Panc1 (cell line): Measurements from ENCODE around the gene PPP1R9B. TPM values are rescaled to one million over a fixed set of nuclear protein-coding genes. Genes with fewer than 3 reads are reported as not detected.

ENCODE experiments used
- ATAC-seq: fragments of 200-7000 bp; cut with Tn5 transposase; 2 replicates; pipeline ENCODE4 v1.9.1; 2020; ENCODE audit warnings: mild to moderate bottlenecking, moderate library complexity
- BruUV-seq: library from RNA; stranded (reverse); fragments of 400-500 nt; replicated peaks from 2 replicates; lab custom pipeline; 2021; lab: Mats Ljungman, UMichigan
- CTCF ChIA-PET: fragments of 300-600 bp; sonication (Branson Sonifier 250); formaldehyde crosslinking; loops from one replicate; lab custom pipeline; 2022; ENCODE audit warnings: antibody characterized with exemption; lab: Charles Lee
- POLR2A ChIA-PET: fragments of 300-600 bp; sonication (Branson Sonifier 250); formaldehyde crosslinking; loops from one replicate; lab custom pipeline; 2022; ENCODE audit warnings: antibody characterized with exemption; lab: Charles Lee
- DNase-seq: peaks from one replicate; pipeline ENCODE4 v3.0.0-alpha.2; 2010; ENCODE audit warnings: low read depth, low spot score
- H3K27ac ChIP-seq: 2 replicates; pipeline ENCODE4 v1.5.1; 2011; ENCODE audit warnings: mild to moderate bottlenecking, low read length, inconsistent platforms
- H3K27me3 ChIP-seq: fragments of 200-500 bp; sonication (Bioruptor generic); 2 replicates; pipeline ENCODE4 v1.6.0; 2014; ENCODE audit warnings: low read length, inconsistent platforms; ENCODE audit not compliant: control insufficient read depth, insufficient read depth
- H3K36me3 ChIP-seq: fragments of 200-500 bp; sonication (Bioruptor generic); 2 replicates; pipeline ENCODE4 v1.5.1; 2014; ENCODE audit warnings: inconsistent platforms, mild to moderate bottlenecking, low read length, moderate library complexity; ENCODE audit not compliant: control insufficient read depth, insufficient read depth
- H3K4me1 ChIP-seq: 2 replicates; pipeline ENCODE4 v1.5.1; 2011; ENCODE audit warnings: inconsistent platforms, mild to moderate bottlenecking, low read length, moderate library complexity; ENCODE audit not compliant: control insufficient read depth, insufficient read depth
- H3K4me3 ChIP-seq, 2 experiments: 2 replicates each; pipeline ENCODE4 v1.5.1; 2011 to 2012; ENCODE audit warnings: low read depth in 2 of 2, low read length in 2 of 2, mild to moderate bottlenecking in 2 of 2, inconsistent platforms in 1 of 2, moderate library complexity in 1 of 2
- H3K9me3 ChIP-seq: fragments of 200-500 bp; sonication (Bioruptor generic); 2 replicates; pipeline ENCODE4 v1.5.1; 2014; ENCODE audit warnings: low read depth, mild to moderate bottlenecking, inconsistent platforms, low read length, moderate library complexity; ENCODE audit not compliant: control insufficient read depth, insufficient read depth
- POLR2AphosphoS5 ChIP-seq: IDR thresholded peaks from 2 replicates; pipeline ENCODE4 v1.6.1; 2012; ENCODE audit warnings: mild to moderate bottlenecking, low read depth, low read length, moderate library complexity
- SIN3A ChIP-seq: IDR thresholded peaks from 2 replicates; pipeline ENCODE4 v1.6.1; 2012; ENCODE audit warnings: low read depth, mild to moderate bottlenecking, low read length, moderate library complexity, borderline replicate concordance; ENCODE audit not compliant: insufficient read depth
- TCF7L2 ChIP-seq: IDR thresholded peaks from 2 replicates; pipeline ENCODE4 v1.6.1; 2011; ENCODE audit warnings: mild to moderate bottlenecking, low read depth, low read length, inconsistent platforms
- in situ Hi-C: cut with HindIII; loops from 2 replicates; pipeline ENCODE4 v1.10.0; 2016; ENCODE audit warnings: low sequenced_read_pairs, low pct_unique_long_range_greater_than_20kb
- intact Hi-C: fragments of 100-400 bp; cut with micrococcal nuclease; formaldehyde crosslinking; loops from one replicate; pipeline ENCODE4 v1.10.0; 2022; ENCODE audit not compliant: unreplicated experiment
- total RNA-seq: library from RNA; stranded (reverse); gene quantifications from one replicate; pipeline ENCODE4 v1.2.1, GENCODE V29; 2021; ENCODE audit not compliant: unreplicated experiment
- TF ChIP-seq, protein P1 (sequence below), 2 experiments: IDR thresholded peaks; 2 replicates each; pipeline ENCODE4 v1.6.1; 2011 to 2012; ENCODE audit warnings: low read depth in 2 of 2, control low read depth in 1 of 2, low read length in 1 of 2, mild to moderate bottlenecking in 1 of 2, moderate library complexity in 1 of 2; ENCODE audit not compliant: insufficient read depth in 1 of 2
- TF ChIP-seq, protein P2 (sequence below): fragments of 450-650 bp; IDR thresholded peaks from 2 replicates; pipeline ENCODE4 v1.5.1; 2017; ENCODE audit warnings: mild to moderate bottlenecking

Gene PPP1R9B
- total RNA-seq, 1 experiment from 2014 or later = 114 TPM

DNA sequence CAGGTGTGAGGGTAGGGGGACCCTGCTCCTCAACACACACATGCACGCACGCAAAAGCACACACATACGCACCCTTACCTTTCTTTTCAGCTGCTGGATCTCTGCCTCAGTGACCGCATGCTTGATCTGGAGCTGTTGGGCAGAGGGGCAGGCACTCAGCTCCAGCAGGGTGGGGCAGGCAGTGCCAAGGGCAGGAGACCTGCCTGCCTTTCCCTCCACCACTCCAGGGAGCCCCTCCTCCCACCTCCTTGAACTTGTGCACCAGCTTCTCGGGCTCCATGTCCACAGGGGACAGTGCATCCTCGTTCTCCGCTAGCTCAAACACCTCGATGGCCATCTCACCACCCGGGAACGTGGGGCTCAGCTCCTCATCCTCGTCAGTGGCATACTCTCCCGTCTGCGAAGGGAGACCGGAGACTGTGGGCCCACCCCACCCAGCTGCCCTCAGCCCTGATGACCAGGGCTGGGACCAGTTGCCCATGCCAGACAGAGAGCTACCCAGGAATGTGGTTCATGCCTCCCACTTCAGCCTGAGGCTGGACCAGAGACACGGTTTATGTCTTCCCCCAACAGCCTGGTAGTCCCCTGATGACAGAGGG is 11.2 kb downstream of the PPP1R9B start:
- TF ChIP-seq, protein P1, sequence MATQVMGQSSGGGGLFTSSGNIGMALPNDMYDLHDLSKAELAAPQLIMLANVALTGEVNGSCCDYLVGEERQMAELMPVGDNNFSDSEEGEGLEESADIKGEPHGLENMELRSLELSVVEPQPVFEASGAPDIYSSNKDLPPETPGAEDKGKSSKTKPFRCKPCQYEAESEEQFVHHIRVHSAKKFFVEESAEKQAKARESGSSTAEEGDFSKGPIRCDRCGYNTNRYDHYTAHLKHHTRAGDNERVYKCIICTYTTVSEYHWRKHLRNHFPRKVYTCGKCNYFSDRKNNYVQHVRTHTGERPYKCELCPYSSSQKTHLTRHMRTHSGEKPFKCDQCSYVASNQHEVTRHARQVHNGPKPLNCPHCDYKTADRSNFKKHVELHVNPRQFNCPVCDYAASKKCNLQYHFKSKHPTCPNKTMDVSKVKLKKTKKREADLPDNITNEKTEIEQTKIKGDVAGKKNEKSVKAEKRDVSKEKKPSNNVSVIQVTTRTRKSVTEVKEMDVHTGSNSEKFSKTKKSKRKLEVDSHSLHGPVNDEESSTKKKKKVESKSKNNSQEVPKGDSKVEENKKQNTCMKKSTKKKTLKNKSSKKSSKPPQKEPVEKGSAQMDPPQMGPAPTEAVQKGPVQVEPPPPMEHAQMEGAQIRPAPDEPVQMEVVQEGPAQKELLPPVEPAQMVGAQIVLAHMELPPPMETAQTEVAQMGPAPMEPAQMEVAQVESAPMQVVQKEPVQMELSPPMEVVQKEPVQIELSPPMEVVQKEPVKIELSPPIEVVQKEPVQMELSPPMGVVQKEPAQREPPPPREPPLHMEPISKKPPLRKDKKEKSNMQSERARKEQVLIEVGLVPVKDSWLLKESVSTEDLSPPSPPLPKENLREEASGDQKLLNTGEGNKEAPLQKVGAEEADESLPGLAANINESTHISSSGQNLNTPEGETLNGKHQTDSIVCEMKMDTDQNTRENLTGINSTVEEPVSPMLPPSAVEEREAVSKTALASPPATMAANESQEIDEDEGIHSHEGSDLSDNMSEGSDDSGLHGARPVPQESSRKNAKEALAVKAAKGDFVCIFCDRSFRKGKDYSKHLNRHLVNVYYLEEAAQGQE (IDR thresholded peaks at IDR 0.05; ENCODE audit: insufficient read depth in 1 of 2, low read depth in 2 of 2, low read length in 1 of 2) = no peak
- no peak for TF ChIP-seq SIN3A
- no peak for TF ChIP-seq POLR2AphosphoS5
- no peak for TF ChIP-seq TCF7L2
- TF ChIP-seq, protein P2, sequence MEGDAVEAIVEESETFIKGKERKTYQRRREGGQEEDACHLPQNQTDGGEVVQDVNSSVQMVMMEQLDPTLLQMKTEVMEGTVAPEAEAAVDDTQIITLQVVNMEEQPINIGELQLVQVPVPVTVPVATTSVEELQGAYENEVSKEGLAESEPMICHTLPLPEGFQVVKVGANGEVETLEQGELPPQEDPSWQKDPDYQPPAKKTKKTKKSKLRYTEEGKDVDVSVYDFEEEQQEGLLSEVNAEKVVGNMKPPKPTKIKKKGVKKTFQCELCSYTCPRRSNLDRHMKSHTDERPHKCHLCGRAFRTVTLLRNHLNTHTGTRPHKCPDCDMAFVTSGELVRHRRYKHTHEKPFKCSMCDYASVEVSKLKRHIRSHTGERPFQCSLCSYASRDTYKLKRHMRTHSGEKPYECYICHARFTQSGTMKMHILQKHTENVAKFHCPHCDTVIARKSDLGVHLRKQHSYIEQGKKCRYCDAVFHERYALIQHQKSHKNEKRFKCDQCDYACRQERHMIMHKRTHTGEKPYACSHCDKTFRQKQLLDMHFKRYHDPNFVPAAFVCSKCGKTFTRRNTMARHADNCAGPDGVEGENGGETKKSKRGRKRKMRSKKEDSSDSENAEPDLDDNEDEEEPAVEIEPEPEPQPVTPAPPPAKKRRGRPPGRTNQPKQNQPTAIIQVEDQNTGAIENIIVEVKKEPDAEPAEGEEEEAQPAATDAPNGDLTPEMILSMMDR = no peak
- no peaks in the 10 kb centered on the region for H3K27me3 ChIP-seq
- no TSS peak for BruUV-seq
- H3K27ac ChIP-seq = no peak overlapping the region
- H3K9me3 ChIP-seq = no peaks in the 10 kb centered on the region
- intact Hi-C loops (no loop called here), in situ Hi-C loops (no loop called here)
- no peak overlapping the region for H3K4me3 ChIP-seq
- H3K4me1 ChIP-seq = peaks cover 7% of the 10 kb centered on the region
- CTCF ChIA-PET = no interaction called here
- peaks cover 25% of the 10 kb centered on the region for H3K36me3 ChIP-seq
- POLR2A ChIA-PET = interaction anchor here (0.6 to 1.2 kb wide), 3 partner anchors 11 to 108 kb away, joined by 3 to 15 read pairs (median 12); partner anchors contain the start of gene PPP1R9B
- ATAC-seq (no peak), DNase-seq (no peak)

DNA sequence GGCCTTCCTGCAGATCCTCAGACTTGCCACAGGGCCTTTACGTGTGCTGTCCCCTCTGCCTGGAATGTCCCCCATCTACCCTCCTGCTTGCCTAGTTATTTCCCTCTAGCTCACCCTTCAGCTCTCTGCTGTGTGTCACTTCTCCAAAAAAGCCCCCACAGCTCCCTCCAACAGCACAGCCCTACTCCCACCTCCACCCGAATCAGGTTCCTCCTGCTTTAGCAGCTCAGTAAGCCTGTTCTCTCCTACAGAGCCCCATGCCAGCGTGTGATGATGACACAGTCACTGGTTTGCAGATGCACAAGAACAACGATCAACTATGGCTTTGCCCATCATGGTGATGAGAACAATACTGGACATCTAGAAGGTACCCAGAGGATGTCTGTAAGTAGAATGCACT is 13.4 kb downstream of the PPP1R9B start:
- no peak overlapping the region for H3K27ac ChIP-seq
- no peaks in the 10 kb centered on the region for H3K9me3 ChIP-seq
- DNase-seq (no peak), ATAC-seq (no peak)
- POLR2A ChIA-PET = no interaction called here
- BruUV-seq = no TSS peak
- no peak for TF ChIP-seq SIN3A
- TF ChIP-seq, protein P1 (IDR thresholded peaks at IDR 0.05; ENCODE audit: insufficient read depth in 1 of 2, low read depth in 2 of 2, low read length in 1 of 2) = no peak
- TF ChIP-seq, protein P2 = no peak
- CTCF ChIA-PET = no interaction called here
- peaks cover 19% of the 10 kb centered on the region for H3K4me1 ChIP-seq
- peaks cover 21% of the 10 kb centered on the region for H3K36me3 ChIP-seq
- H3K27me3 ChIP-seq = no peaks in the 10 kb centered on the region
- H3K4me3 ChIP-seq = no peak overlapping the region
- in situ Hi-C loops = no loop called here
- intact Hi-C loops = no loop called here
